Vagina (tissue), 2 donors: ENCODE measurements around the gene PTPN3.

ENCODE experiments used
- CTCF ChIP-seq, 3 experiments: fragments of 450-650 bp in 2 of 3; fragments of 200-600 bp in 1 of 3; sonication (generic) in 1 of 3; IDR thresholded peaks; one replicate each; pipeline ENCODE4 v1.5.1; 2017 to 2019; ENCODE audit warnings: antibody characterized with exemption in 3 of 3, mild to moderate bottlenecking in 2 of 3, moderate library complexity in 2 of 3
- POLR2A ChIP-seq, 2 donors: fragments of 450-650 bp; IDR thresholded peaks; one replicate each; pipeline ENCODE4 v1.6.1; 2017; ENCODE audit warnings: antibody characterized with exemption in 2 of 2, mild to moderate bottlenecking in 2 of 2, moderate library complexity in 2 of 2
- POLR2AphosphoS5 ChIP-seq, 2 donors: sonication (generic); formaldehyde crosslinking; IDR thresholded peaks; one replicate each; pipeline ENCODE4 v1.9.0; 2017; ENCODE audit warnings: antibody characterized with exemption in 2 of 2, mild to moderate bottlenecking in 2 of 2, low read depth in 1 of 2; ENCODE audit not compliant: insufficient read depth in 1 of 2

- TF ChIP-seq CTCF (IDR thresholded peaks at IDR 0.05): no peak
- no peak for TF ChIP-seq POLR2A (IDR thresholded peaks at IDR 0.05)
- no peak for TF ChIP-seq POLR2AphosphoS5 (IDR thresholded peaks at IDR 0.05; ENCODE audit: insufficient read depth in 1 of 2, low read depth in 1 of 2)
These were observed 67.9 kb downstream of the PTPN3 start for GRCh38 chr9:109430231-109430630.
